Ishikawa (cell line): Measurements from ENCODE around the gene ADGRL3.
A peak's percentile ranks its signal among the peaks of the same experiment; 100 is the strongest.

Experiments
- CEBPB ChIP-seq: IDR thresholded peaks from 2 replicates; pipeline ENCODE4 v1.6.1; 2012
- CREB1 ChIP-seq: IDR thresholded peaks from 2 replicates; pipeline ENCODE4 v1.6.1; 2012; ENCODE audit warnings: low read depth
- EGR1 ChIP-seq: IDR thresholded peaks from 2 replicates; pipeline ENCODE4 v1.6.1; 2012
- EP300 ChIP-seq: IDR thresholded peaks from 2 replicates; pipeline ENCODE4 v1.6.1; 2012; ENCODE audit warnings: borderline replicate concordance
- FOXM1 ChIP-seq: IDR thresholded peaks from 2 replicates; pipeline ENCODE4 v1.6.1; 2012; ENCODE audit warnings: low read depth, borderline replicate concordance
- MAX ChIP-seq: IDR thresholded peaks from 2 replicates; pipeline ENCODE4 v1.6.1; 2012
- NFIC ChIP-seq: IDR thresholded peaks from 2 replicates; pipeline ENCODE4 v1.6.1; 2012
- RAD21 ChIP-seq: IDR thresholded peaks from 2 replicates; pipeline ENCODE4 v1.6.1; 2012; ENCODE audit warnings: low read depth
- REST ChIP-seq: IDR thresholded peaks from 2 replicates; pipeline ENCODE4 v1.6.1; 2012; ENCODE audit warnings: low read depth, mild to moderate bottlenecking
- TAF1 ChIP-seq: IDR thresholded peaks from 2 replicates; pipeline ENCODE4 v1.6.1; 2012; ENCODE audit warnings: low read depth, mild to moderate bottlenecking
- TCF12 ChIP-seq: IDR thresholded peaks from 2 replicates; pipeline ENCODE4 v1.6.1; 2012; ENCODE audit warnings: low read depth
- TEAD4 ChIP-seq: IDR thresholded peaks from 2 replicates; pipeline ENCODE4 v1.6.1; 2012
- USF1 ChIP-seq: IDR thresholded peaks from 2 replicates; pipeline ENCODE4 v1.6.1; 2012
- YY1 ChIP-seq: IDR thresholded peaks from 2 replicates; pipeline ENCODE4 v1.6.1; 2012; ENCODE audit warnings: low read depth
- ZBTB7A ChIP-seq: IDR thresholded peaks from 2 replicates; pipeline ENCODE4 v1.6.1; 2012; ENCODE audit warnings: low read depth

Gene ADGRL3

GRCh38 chr4:61911313-61911756 lies 711.2 kb downstream of the ADGRL3 start:
- TF ChIP-seq USF1: no peak
- no peak for TF ChIP-seq ZBTB7A
- no peak for TF ChIP-seq TAF1
- no peak for TF ChIP-seq MAX
- TF ChIP-seq CREB1: no peak
- no peak for TF ChIP-seq EP300
- no peak for TF ChIP-seq RAD21
- TF ChIP-seq REST: no peak

- no peak for TF ChIP-seq TCF12
- TF ChIP-seq TEAD4: no peak
Measured at GRCh38 chr4:61913619-61914018, 713.5 kb downstream of the ADGRL3 start.

GRCh38 chr4:61915501-61915900 lies 715.4 kb downstream of the ADGRL3 start:
- no peak for TF ChIP-seq TEAD4

- TF ChIP-seq TAF1: no peak
- TF ChIP-seq MAX: no peak
- TF ChIP-seq YY1: no peak
- no peak for TF ChIP-seq TCF12
- no peak for TF ChIP-seq CEBPB
- no peak for TF ChIP-seq ZBTB7A
- no peak for TF ChIP-seq NFIC
- TF ChIP-seq REST: no peak
- no peak for TF ChIP-seq EGR1
- no peak for TF ChIP-seq TEAD4
- no peak for TF ChIP-seq RAD21
- TF ChIP-seq CREB1: no peak
- no peak for TF ChIP-seq USF1
Measured at GRCh38 chr4:61918507-61918906, 718.4 kb downstream of the ADGRL3 start.

GRCh38 chr4:61918987-61919386 lies 718.9 kb downstream of the ADGRL3 start:
- TF ChIP-seq EGR1 (no peak), NFIC (peak; percentile 66), TCF12 (peak; percentile 44; the same call in 1 of the 2 replicates)

GRCh38 chr4:61919561-61919960 lies 719.4 kb downstream of the ADGRL3 start:
- no peak for TF ChIP-seq EGR1
- no peak for TF ChIP-seq ZBTB7A
- no peak for TF ChIP-seq CEBPB
- no peak for TF ChIP-seq TAF1
- no peak for TF ChIP-seq FOXM1
- no peak for TF ChIP-seq RAD21
- no peak for TF ChIP-seq CREB1
- no peak for TF ChIP-seq NFIC
- no peak for TF ChIP-seq EP300
- no peak for TF ChIP-seq USF1
- TF ChIP-seq TCF12: no peak
- no peak for TF ChIP-seq TEAD4

- TF ChIP-seq RAD21 (no peak), TAF1 (no peak), FOXM1 (no peak), EP300 (no peak), CEBPB (no peak), EGR1 (no peak), USF1 (no peak), TCF12 (no peak), CREB1 (no peak), MAX (no peak), NFIC (no peak), TEAD4 (no peak), ZBTB7A (no peak), REST (no peak), YY1 (no peak)
Measured at GRCh38 chr4:61921920-61922319, 721.8 kb downstream of the ADGRL3 start.
